HL-60 (cell line): ENCODE results near the gene DNAJC4.

Experiments
- GABPA ChIP-seq: IDR thresholded peaks from 2 replicates; pipeline ENCODE4 v1.6.1; 2012; ENCODE audit warnings: low read depth
- POLR2AphosphoS5 ChIP-seq: IDR thresholded peaks from 2 replicates; pipeline ENCODE4 v1.6.1; 2012; ENCODE audit warnings: low read depth
- REST ChIP-seq: IDR thresholded peaks from 2 replicates; pipeline ENCODE4 v1.6.1; 2012; ENCODE audit warnings: low read depth; ENCODE audit not compliant: insufficient replicate concordance
- SPI1 ChIP-seq: IDR thresholded peaks from 2 replicates; pipeline ENCODE4 v1.6.1; 2012; ENCODE audit warnings: low read depth, mild to moderate bottlenecking, borderline replicate concordance
- TF ChIP-seq, protein P1 (sequence below): IDR thresholded peaks from one replicate; pipeline ENCODE4 v1.5.1; 2011; ENCODE audit warnings: low read length, control low read depth, inconsistent platforms; ENCODE audit not compliant: insufficient read depth

GRCh38 chr11:64255135-64256128, 25.1 kb downstream of the DNAJC4 start:
- TF ChIP-seq, protein P1, sequence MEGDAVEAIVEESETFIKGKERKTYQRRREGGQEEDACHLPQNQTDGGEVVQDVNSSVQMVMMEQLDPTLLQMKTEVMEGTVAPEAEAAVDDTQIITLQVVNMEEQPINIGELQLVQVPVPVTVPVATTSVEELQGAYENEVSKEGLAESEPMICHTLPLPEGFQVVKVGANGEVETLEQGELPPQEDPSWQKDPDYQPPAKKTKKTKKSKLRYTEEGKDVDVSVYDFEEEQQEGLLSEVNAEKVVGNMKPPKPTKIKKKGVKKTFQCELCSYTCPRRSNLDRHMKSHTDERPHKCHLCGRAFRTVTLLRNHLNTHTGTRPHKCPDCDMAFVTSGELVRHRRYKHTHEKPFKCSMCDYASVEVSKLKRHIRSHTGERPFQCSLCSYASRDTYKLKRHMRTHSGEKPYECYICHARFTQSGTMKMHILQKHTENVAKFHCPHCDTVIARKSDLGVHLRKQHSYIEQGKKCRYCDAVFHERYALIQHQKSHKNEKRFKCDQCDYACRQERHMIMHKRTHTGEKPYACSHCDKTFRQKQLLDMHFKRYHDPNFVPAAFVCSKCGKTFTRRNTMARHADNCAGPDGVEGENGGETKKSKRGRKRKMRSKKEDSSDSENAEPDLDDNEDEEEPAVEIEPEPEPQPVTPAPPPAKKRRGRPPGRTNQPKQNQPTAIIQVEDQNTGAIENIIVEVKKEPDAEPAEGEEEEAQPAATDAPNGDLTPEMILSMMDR = no peak
- TF ChIP-seq REST (no peak), POLR2AphosphoS5 (no peak), GABPA (no peak), SPI1 (no peak)
